ENCODE results near the gene MDGA2. TPM values are rescaled to one million over a fixed set of nuclear protein-coding genes. Genes with fewer than 3 reads are reported as not detected.

Gene MDGA2
- total RNA-seq, 1 experiment from 2014 or later: not detected

GRCh38 chr14:47167402-47167801 is 508.0 kb downstream of the MDGA2 start:
- no peaks in the 10 kb centered on the region for H3K4me1 Mint-ChIP-seq (ENCODE audit: low read depth, unreplicated experiment)
- no peaks in the 10 kb centered on the region for H3K27me3 Mint-ChIP-seq (ENCODE audit: unreplicated experiment)
- no TSS peak for BruUV-seq (replicated peaks)
- no peak overlapping the region for H3K27ac Mint-ChIP-seq (ENCODE audit: unreplicated experiment)
- CTCF ChIA-PET: no interaction called here
- H3K9me3 Mint-ChIP-seq (ENCODE audit: low read depth, unreplicated experiment): peaks cover 3% of the 10 kb centered on the region
- H3K4me3 Mint-ChIP-seq (ENCODE audit: low read depth, unreplicated experiment): no peak overlapping the region
- DNase-seq: no peak
- TF ChIP-seq CTCF (IDR thresholded peaks at IDR 0.05; ENCODE audit: unreplicated experiment): no peak
- H3K36me3 Mint-ChIP-seq (ENCODE audit: insufficient read depth, unreplicated experiment): no peaks in the 10 kb centered on the region
- intact Hi-C loops (cut with micrococcal nuclease; ENCODE audit: unreplicated experiment): no loop called here

DNA sequence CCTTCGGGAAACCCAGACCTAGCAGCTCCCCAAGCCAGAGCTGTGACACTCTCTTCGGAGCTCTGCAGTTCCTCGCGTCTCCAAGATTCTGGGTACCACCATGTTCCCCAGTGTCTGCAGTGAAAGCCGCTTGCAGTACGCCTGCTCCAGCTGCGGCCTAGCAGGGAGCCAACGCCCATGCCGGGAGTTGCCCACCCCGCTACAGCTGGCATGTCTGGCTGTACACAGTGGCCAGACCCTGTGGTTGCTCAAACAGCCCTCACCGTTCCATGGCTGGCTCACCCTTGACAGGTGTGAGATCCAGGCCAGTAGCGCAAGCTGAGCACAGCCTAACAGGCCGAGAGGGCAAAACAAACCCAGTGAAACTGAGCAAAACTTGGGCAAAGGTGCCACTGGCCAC is 520.0 kb downstream of the MDGA2 start:
- CTCF ChIA-PET: no interaction called here
- no peak for DNase-seq
- TF ChIP-seq CTCF (IDR thresholded peaks at IDR 0.05; ENCODE audit: unreplicated experiment): no peak
- Mint-ChIP-seq H3K36me3 (ENCODE audit: insufficient read depth, unreplicated experiment) (no peaks in the 10 kb centered on the region), H3K4me1 (ENCODE audit: low read depth, unreplicated experiment) (no peaks in the 10 kb centered on the region), H3K27me3 (ENCODE audit: unreplicated experiment) (no peaks in the 10 kb centered on the region), H3K4me3 (ENCODE audit: low read depth, unreplicated experiment) (no peak overlapping the region), H3K27ac (ENCODE audit: unreplicated experiment) (no peak overlapping the region), H3K9me3 (ENCODE audit: low read depth, unreplicated experiment) (peaks cover 8% of the 10 kb centered on the region)
- no TSS peak for BruUV-seq (replicated peaks)
- intact Hi-C loops (cut with micrococcal nuclease; ENCODE audit: unreplicated experiment): no loop called here

- TF ChIP-seq CTCF (IDR thresholded peaks at IDR 0.05; ENCODE audit: unreplicated experiment): no peak
- Mint-ChIP-seq H3K27me3 (ENCODE audit: unreplicated experiment) (no peaks in the 10 kb centered on the region), H3K9me3 (ENCODE audit: low read depth, unreplicated experiment) (peaks cover 8% of the 10 kb centered on the region), H3K4me3 (ENCODE audit: low read depth, unreplicated experiment) (no peak overlapping the region), H3K36me3 (ENCODE audit: insufficient read depth, unreplicated experiment) (no peaks in the 10 kb centered on the region), H3K27ac (ENCODE audit: unreplicated experiment) (no peak overlapping the region), H3K4me1 (ENCODE audit: low read depth, unreplicated experiment) (no peaks in the 10 kb centered on the region)
- DNase-seq: no peak
- CTCF ChIA-PET: no interaction called here
- intact Hi-C loops (cut with micrococcal nuclease; ENCODE audit: unreplicated experiment): no loop called here
- no TSS peak for BruUV-seq (replicated peaks)
These were observed 521.1 kb downstream of the MDGA2 start for GRCh38 chr14:47154276-47154797.

DNA sequence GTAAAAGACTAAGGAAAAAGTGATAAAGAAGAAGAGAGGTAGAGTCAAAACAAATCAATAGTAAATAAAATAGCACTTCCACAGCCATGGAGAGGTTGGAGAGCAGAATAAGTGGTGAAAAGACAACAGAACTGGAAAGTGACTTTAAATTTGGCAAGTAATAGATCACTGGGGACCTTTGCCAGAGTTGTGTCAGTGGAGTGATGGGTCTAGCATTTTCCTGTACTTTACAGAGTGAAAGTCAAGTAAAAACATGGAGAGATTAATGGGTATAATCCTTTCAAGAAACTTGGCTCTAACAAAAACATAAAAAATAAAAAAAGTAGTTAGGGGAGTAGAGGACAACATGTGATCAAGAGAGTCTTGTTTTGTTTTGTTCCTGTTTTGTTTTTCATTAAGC is 521.7 kb downstream of the MDGA2 start:
- no TSS peak for BruUV-seq (replicated peaks)

More for the DNA sequence above, 521.7 kb downstream of the MDGA2 start:
- intact Hi-C loops (cut with micrococcal nuclease; ENCODE audit: unreplicated experiment): no loop called here
- Mint-ChIP-seq H3K9me3 (ENCODE audit: low read depth, unreplicated experiment) (peaks cover 8% of the 10 kb centered on the region), H3K4me3 (ENCODE audit: low read depth, unreplicated experiment) (no peak overlapping the region), H3K4me1 (ENCODE audit: low read depth, unreplicated experiment) (no peaks in the 10 kb centered on the region), H3K27ac (ENCODE audit: unreplicated experiment) (no peak overlapping the region), H3K27me3 (ENCODE audit: unreplicated experiment) (no peaks in the 10 kb centered on the region), H3K36me3 (ENCODE audit: insufficient read depth, unreplicated experiment) (no peaks in the 10 kb centered on the region)
- DNase-seq: no peak
- CTCF ChIA-PET: no interaction called here
- TF ChIP-seq CTCF (IDR thresholded peaks at IDR 0.05; ENCODE audit: unreplicated experiment): no peak
